Activated T-helper 1 cell treated with anti-CD3 and anti-CD28 coated beads, Interleukin-12 subunit alpha, Interleukin-12 subunit beta, Interleukin-2, Interleukin-4 antibody, amounts not matched to agents 30 ng/mL and 10 ng/mL and 1 ng/mL, durations not matched to agents 14 hours and 24 hours and 36 hours (primary cell): Measurements from ENCODE around the gene KCTD21. TPM values are rescaled to one million over a fixed set of nuclear protein-coding genes. Genes with fewer than 3 reads are reported as not detected.
"Not testable (repeated sequence)": the region's sequence is repeated elsewhere in the genome, so short reads cannot be mapped to it uniquely, and the experiment has no call there.

Experiments used
- DNase-seq: peaks from one replicate; pipeline ENCODE4 v3.0.0; 2021; ENCODE audit warnings: low spot score
- H3K27ac Mint-ChIP-seq: one replicate; pipeline ENCODE4 v1.8.0; 2021; ENCODE audit warnings: mild to moderate bottlenecking, mixed read lengths
- H3K27me3 Mint-ChIP-seq: one replicate; pipeline ENCODE4 v1.8.0; 2022; ENCODE audit warnings: mild to moderate bottlenecking, moderate library complexity, mixed read lengths; ENCODE audit not compliant: insufficient read depth
- H3K36me3 Mint-ChIP-seq: one replicate; pipeline ENCODE4 v1.8.0; 2021; ENCODE audit warnings: low read depth, mixed read lengths
- H3K4me1 Mint-ChIP-seq: one replicate; pipeline ENCODE4 v1.8.0; 2021; ENCODE audit warnings: low read depth, mixed read lengths
- H3K4me3 Mint-ChIP-seq: one replicate; pipeline ENCODE4 v1.8.0; 2021; ENCODE audit warnings: mild to moderate bottlenecking, moderate library complexity, mixed read lengths
- H3K9me3 Mint-ChIP-seq: one replicate; pipeline ENCODE4 v1.8.0; 2021; ENCODE audit warnings: mixed read lengths
- intact Hi-C: fragments of 100-400 bp; cut with micrococcal nuclease; formaldehyde crosslinking; loops from one replicate; pipeline ENCODE4 v1.15.1; 2024
- total RNA-seq: library from RNA; stranded (reverse); gene quantifications from 2 replicates; pipeline ENCODE4 v1.2.3, GENCODE V29; 2022

KCTD21 gene
- total RNA-seq, 1 donor from 2014 or later = 10.7 TPM

- no peaks in the 10 kb centered on the region for H3K9me3 Mint-ChIP-seq
- H3K27me3 Mint-ChIP-seq = no peaks in the 10 kb centered on the region
- intact Hi-C loops = no loop called here
- peak overlapping the region; percentile 8 for H3K27ac Mint-ChIP-seq
- no peak for DNase-seq
- H3K4me1 Mint-ChIP-seq = peaks cover 72% of the 10 kb centered on the region
- peak overlapping the region; percentile 99 for H3K4me3 Mint-ChIP-seq
- H3K36me3 Mint-ChIP-seq = peaks cover 30% of the 10 kb centered on the region
These were observed 2.6 kb upstream of the KCTD21 start for GRCh38 chr11:78190871-78191538.

DNA sequence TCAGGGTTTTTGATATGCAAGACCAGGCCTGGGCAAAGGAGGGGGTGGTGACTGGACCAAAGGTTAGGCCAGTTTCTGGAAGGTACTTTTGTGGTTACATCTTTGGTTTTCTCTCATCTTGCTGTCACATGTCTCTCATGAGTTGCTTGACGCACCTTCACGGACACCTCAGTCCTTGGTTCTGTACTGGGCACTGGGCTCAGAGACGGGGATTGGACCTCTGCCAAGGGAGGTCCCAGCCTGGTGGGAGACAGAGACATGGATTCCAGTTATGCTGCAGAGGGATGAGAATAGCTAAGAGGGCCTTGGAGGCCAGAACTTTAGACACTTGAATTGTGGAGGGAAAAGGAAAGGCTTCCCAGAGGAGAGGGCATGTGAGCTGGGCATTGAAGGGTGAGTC is 1.9 kb upstream of the KCTD21 start:
- H3K27ac Mint-ChIP-seq = no peak overlapping the region
- H3K4me1 Mint-ChIP-seq = peaks cover 75% of the 10 kb centered on the region
- no peaks in the 10 kb centered on the region for H3K27me3 Mint-ChIP-seq
- intact Hi-C loops = no loop called here
- peak overlapping the region; percentile 99 for H3K4me3 Mint-ChIP-seq
- peaks cover 30% of the 10 kb centered on the region for H3K36me3 Mint-ChIP-seq
- no peaks in the 10 kb centered on the region for H3K9me3 Mint-ChIP-seq
- no peak for DNase-seq

GRCh38 chr11:78189851-78190250 is 1.4 kb upstream of the KCTD21 start:
- H3K27ac Mint-ChIP-seq = peak overlapping the region; percentile 90
- H3K36me3 Mint-ChIP-seq = peaks cover 30% of the 10 kb centered on the region
- intact Hi-C loops = loop anchor here (2.0 kb wide), 2 partner anchors 103 to 275 kb away; no protein-coding TSS in a partner anchor
- no peaks in the 10 kb centered on the region for H3K27me3 Mint-ChIP-seq
- H3K4me3 Mint-ChIP-seq = peak overlapping the region; percentile 99
- no peaks in the 10 kb centered on the region for H3K9me3 Mint-ChIP-seq
- no peak for DNase-seq
- peaks cover 70% of the 10 kb centered on the region for H3K4me1 Mint-ChIP-seq

- peak overlapping the region; percentile 90 for H3K27ac Mint-ChIP-seq
- peaks cover 64% of the 10 kb centered on the region for H3K4me1 Mint-ChIP-seq
These were observed 823 bp upstream of the KCTD21 start for GRCh38 chr11:78189174-78189724.

DNA sequence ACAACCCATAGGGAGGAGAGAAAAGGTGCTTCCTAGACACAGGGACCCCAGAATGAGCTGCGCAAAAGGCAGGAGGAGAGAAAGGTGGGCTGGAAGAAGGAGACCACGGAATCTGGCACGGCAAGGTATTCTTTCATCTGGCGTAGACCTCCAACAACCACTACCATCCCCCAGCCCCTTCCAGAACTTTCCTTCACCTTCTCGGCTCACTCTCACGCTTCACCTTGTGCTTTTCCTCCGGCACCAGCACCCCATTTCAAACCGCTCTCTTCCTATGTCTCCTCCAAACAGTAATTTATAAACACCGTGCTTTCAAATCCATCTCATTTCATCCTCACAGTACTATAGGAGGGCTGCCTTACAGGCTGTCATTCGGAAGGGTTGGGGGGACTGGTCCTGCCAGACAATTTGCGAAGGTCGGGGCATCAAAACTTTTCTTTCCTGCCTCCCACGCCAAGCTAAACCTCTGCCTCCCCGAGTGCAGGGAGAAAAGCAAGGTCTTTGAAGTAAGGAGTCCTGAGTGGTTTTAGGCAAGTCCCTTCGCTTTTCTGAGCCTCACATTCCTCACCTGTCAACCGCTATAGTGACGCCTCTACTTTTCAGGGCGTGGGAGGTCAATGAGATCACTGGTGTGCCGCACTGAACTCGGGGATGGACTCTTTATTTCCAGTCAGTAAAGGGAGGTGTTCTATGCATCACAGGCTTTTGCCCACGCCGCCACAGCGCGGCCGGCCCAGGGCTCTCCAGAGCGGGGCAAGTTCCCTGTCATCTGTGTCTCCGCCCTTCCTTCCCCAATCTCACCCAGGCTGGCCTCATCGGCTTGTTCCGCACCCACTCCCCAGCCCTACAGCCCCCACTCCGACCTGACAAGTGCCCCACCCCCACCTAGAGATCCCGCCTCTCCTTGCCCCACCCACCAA is 800 bp downstream of the KCTD21 start:
- peaks cover 52% of the 10 kb centered on the region for H3K4me1 Mint-ChIP-seq
- intact Hi-C loops = loop anchor here (1.0 to 2.0 kb wide), 16 partner anchors 15 to 550 kb away; partner anchors contain the start of genes ALG8, CLNS1A, GAB2 and INTS4
- peaks cover 30% of the 10 kb centered on the region for H3K36me3 Mint-ChIP-seq
- H3K27ac Mint-ChIP-seq = peak overlapping the region; percentile 100
- DNase-seq = peak; percentile 65
- H3K27me3 Mint-ChIP-seq = no peaks in the 10 kb centered on the region
- no peaks in the 10 kb centered on the region for H3K9me3 Mint-ChIP-seq
- peak overlapping the region; percentile 99 for H3K4me3 Mint-ChIP-seq

More at GRCh38 chr11:78189174-78189724, 823 bp upstream of the KCTD21 start:
- Mint-ChIP-seq H3K27me3 (no peaks in the 10 kb centered on the region), H3K36me3 (peaks cover 27% of the 10 kb centered on the region), H3K4me3 (peak overlapping the region; percentile 99), H3K9me3 (no peaks in the 10 kb centered on the region)
- intact Hi-C loops = loop anchor here (2.0 kb wide), 2 partner anchors 104 to 276 kb away; no protein-coding TSS in a partner anchor
- DNase-seq = no peak

DNA sequence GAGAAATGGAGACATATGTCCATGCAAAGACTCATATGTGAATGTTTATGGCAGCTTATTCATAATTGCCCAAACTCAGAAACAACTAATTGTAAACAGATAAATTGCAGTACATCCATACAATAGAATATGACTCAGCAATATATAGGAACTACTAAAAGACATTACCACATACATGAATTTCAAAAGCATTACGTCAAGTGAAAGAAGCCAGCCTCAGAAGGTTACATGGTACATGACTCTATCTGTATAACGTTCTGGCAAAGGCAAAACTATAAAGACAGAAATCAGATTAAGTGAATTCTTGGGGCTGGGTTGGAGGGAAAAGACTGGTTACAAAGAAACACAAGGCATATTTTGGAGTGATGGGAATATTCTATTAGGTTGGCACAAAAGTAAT is 7.2 kb downstream of the KCTD21 start:
- H3K36me3 Mint-ChIP-seq = peaks cover 29% of the 10 kb centered on the region
- no peak overlapping the region for H3K27ac Mint-ChIP-seq
- no peaks in the 10 kb centered on the region for H3K27me3 Mint-ChIP-seq
- H3K4me3 Mint-ChIP-seq = no peak overlapping the region
- peaks cover 5% of the 10 kb centered on the region for H3K9me3 Mint-ChIP-seq
- intact Hi-C loops = no loop called here
- H3K4me1 Mint-ChIP-seq = peaks cover 15% of the 10 kb centered on the region
- DNase-seq = no peak

DNA sequence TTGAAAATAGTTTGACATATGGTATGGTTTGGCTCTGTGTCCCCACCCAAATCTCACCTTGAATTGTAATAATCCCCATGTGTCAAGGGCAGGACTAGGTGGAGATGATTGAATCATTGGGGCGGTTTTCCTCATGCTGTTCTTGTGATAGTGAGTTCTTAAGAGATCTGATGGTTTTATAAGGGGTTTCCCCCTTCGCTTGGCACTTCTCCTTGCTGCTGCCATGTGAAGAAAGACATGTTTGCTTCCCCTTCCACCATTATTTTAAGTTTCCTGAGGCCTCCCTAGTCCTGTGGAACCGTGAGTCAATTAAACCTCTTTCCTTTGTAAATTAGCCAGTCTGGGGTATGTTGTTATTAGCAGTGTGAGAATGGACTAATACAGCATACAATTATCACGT is 7.7 kb downstream of the KCTD21 start:
- Mint-ChIP-seq H3K36me3 (peaks cover 30% of the 10 kb centered on the region), H3K27me3 (no peaks in the 10 kb centered on the region), H3K9me3 (peaks cover 5% of the 10 kb centered on the region), H3K4me3 (no peak overlapping the region), H3K27ac (no peak overlapping the region), H3K4me1 (peaks cover 11% of the 10 kb centered on the region)
- intact Hi-C loops = no loop called here
- no peak for DNase-seq

DNA sequence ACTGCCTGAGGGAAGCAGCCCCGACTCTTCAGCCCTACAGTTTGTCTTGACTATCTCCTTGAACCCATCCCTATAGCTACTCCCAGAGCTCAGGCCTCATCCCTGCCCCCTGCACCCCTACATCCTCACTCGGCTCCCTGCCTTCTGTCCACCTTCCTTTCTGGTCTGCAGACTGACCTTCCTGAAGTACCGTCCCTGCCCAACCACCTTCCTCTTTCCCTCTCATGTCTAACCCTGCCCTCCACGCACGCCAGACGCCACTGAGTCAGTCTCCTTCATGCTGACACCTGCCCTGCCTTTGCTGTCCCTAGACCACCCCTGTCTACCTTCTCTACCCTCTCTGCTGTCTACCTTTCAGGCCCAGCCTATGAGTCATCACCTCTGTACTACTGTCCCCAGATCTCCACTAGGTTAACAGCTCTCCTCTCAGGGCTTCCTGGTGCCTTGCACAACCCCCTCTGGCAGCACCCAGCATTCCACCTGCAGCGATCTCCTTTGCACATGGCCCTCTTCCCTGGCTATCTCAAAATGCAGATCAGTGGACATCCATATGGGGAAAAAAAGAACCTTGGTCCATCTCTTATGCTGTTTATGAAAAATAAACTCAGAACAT is 8.9 kb downstream of the KCTD21 start:
- Mint-ChIP-seq H3K36me3 (peaks cover 35% of the 10 kb centered on the region), H3K27me3 (no peaks in the 10 kb centered on the region), H3K4me3 (no peak overlapping the region), H3K4me1 (peaks cover 9% of the 10 kb centered on the region), H3K9me3 (peaks cover 5% of the 10 kb centered on the region), H3K27ac (no peak overlapping the region)
- DNase-seq = no peak
- intact Hi-C loops = no loop called here

DNA sequence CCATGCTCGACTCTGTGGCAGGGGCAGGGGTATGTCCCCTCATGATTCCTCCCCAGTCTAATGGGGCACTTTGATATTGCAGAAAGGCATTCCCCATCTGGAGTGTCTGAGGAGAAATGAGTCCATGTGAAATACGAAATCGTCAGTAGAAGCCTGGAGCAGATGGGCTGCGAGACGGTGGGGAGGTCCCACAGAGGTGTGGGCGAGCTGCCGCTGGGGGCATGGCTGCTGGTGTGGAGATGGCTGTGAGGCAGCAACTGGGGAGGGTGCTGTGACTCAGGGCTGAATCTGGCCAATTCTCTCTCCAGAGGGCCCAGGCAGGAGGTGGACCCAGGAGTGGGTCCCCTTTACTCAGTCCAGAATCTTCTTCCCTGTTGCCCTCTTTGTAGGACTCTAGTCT is 11.2 kb downstream of the KCTD21 start:
- intact Hi-C loops = no loop called here

GRCh38 chr11:78176605-78177141 is 11.8 kb downstream of the KCTD21 start:
- H3K27ac Mint-ChIP-seq = no peak overlapping the region
- no peak overlapping the region for H3K4me3 Mint-ChIP-seq
- peaks cover 41% of the 10 kb centered on the region for H3K36me3 Mint-ChIP-seq

More for the DNA sequence above, 11.2 kb downstream of the KCTD21 start:
- no peaks in the 10 kb centered on the region for H3K27me3 Mint-ChIP-seq
- H3K27ac Mint-ChIP-seq = no peak overlapping the region
- H3K36me3 Mint-ChIP-seq = peaks cover 40% of the 10 kb centered on the region
- H3K4me1 Mint-ChIP-seq = peaks cover 5% of the 10 kb centered on the region
- no peak for DNase-seq
- H3K4me3 Mint-ChIP-seq = no peak overlapping the region
- peaks cover 5% of the 10 kb centered on the region for H3K9me3 Mint-ChIP-seq

GRCh38 chr11:78175862-78176261 is 12.6 kb downstream of the KCTD21 start:
- H3K27ac Mint-ChIP-seq, H3K9me3 Mint-ChIP-seq, H3K4me3 Mint-ChIP-seq, DNase-seq, intact Hi-C loops, H3K27me3 Mint-ChIP-seq, H3K4me1 Mint-ChIP-seq: not testable (repeated sequence)
- H3K36me3 Mint-ChIP-seq = peaks cover 36% of the 10 kb centered on the region

More at GRCh38 chr11:78176605-78177141, 11.8 kb downstream of the KCTD21 start:
- intact Hi-C loops = no loop called here
- Mint-ChIP-seq H3K4me1 (peaks cover 5% of the 10 kb centered on the region), H3K9me3 (peaks cover 5% of the 10 kb centered on the region), H3K27me3 (no peaks in the 10 kb centered on the region)
- DNase-seq = no peak

- H3K4me1 Mint-ChIP-seq = peaks cover 5% of the 10 kb centered on the region
- DNase-seq = no peak
- intact Hi-C loops = no loop called here
- peaks cover 31% of the 10 kb centered on the region for H3K36me3 Mint-ChIP-seq
- no peaks in the 10 kb centered on the region for H3K9me3 Mint-ChIP-seq
- no peak overlapping the region for H3K4me3 Mint-ChIP-seq
- H3K27me3 Mint-ChIP-seq = no peaks in the 10 kb centered on the region
- no peak overlapping the region for H3K27ac Mint-ChIP-seq
These were observed 16.5 kb downstream of the KCTD21 start for GRCh38 chr11:78171951-78172350.
